ENCODE measurements around the gene RAPGEF3.

Gene RAPGEF3

DNA sequence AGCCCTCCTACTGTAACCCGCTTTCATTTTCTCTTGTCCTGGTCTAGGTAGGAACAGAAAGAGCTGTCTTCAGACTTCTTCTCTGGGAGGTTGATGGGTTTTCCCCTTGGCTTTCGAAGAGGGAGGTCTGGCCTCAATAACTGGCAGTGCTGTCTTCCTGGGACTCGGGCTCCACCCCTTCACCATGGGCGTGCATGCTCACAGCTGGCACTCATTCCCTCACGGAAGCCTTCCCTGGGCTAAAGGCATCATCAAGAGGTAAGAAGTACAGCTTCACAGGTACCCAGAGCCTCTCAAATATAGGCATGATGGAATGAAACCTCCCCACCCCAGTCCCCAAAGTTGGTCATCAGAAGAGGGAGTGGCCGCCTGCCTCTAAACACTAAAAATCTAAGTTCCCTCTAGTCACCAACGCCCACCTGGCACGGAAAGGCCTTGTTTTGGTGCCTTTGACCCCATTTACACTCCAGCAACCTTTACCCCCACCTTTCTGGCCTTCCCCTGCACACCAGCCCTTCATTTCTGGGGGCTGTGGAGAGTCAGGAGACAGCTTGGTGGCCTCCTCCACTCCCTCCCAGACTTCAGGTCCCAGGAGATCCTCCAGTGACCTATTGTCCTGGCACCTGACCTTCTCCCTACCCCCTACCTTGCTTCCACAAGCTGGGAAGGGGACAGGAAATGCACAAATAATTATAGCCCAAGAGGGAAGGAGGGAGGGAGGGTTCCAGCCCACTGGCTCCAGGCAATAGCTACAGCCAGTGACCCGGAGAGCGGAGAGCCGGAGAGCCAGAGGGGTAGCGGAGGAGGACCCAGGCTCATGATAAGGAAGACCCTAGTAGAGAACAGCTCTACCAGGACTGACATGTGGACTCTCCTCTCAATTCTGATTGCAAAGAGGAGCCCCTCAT is 2.8 kb downstream of the RAPGEF3 start:
- no peak for DNase-seq

DNA sequence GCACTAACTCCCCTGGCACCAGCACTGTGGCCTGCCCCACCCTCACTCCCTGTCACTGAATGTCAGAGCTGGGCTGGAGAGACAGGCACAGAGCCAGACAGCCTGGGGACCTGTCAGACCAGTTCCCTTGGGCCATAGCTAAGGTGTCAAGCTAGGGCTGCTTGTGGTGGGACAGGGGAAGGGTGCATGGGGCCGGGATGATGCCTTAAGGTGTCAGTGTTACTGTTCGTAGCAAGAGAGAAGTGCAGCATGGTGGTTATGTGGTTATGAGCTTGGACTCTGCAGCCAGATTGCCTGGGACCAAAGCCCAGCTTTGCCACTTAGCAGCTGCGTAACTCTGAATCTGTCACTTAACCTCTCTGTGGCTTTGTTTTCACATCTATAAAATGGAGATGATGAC is 3.8 kb downstream of the RAPGEF3 start:
- no peak for DNase-seq

DNA sequence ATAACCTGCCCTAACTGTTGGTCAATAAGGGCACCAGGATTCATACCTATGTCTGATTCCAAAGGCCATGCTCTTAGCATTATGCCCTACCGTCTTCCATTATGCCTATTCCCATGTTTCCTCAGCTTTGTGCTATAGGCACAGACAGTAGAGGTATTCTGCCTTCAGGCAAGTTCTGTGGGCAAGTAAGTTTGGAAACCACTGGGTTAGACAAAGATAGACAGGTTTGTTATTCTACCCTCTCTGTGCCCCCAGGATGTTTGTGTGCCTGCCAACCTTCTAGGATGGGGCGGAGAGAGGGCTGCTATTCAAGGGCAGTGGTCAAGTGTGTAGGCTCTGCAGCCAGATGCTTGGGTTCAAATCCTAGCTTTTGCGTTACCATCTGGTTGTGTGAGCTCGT is 4.6 kb downstream of the RAPGEF3 start:
- no peak for DNase-seq

DNA sequence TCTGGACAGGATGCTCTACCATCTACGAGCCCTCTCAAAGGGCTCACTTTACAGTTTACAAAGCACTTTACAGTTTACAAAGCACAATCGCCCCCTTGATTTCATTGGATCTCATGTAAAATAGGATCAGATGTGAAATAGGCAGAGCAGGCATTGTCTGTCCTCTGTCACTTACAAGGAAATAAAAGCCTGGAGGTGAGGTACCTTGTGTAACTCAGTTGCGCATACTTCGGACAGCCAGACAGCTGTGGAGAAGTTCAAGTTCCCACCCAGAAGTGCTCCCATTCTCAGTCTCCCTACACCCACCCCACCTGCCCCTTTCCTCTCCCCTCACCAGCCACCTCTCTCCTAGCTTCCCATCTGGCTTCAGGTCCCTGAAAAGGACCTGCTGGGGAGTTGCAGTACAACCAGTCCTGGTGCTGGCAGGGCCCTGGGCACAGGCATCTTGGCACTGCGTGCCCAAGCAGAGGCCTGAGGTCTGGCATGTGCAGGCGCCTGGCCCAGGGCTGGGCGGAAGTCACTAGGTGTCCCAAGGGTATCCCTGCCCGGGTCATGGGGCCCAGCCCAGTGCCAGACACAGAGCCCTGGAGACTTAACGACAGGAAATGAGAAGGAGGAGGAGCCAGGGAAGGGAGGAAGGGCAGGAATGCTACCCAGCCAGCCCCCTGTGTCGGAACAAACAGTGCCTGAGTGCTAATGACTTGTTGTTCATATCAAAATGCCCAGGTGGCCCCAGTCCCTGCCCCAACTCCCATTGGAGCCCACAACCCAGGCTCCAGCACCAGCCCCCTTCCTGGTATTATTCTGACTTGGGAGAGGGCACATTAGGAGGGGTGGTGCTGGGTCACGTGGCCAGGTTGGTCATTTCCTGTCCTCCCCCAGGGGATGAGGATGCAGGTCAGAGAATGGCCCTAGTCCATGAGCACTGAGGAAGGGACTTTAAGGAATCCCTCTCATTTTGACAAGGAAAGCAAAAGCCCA is 5.4 kb downstream of the RAPGEF3 start:
- DNase-seq = no peak

DNA sequence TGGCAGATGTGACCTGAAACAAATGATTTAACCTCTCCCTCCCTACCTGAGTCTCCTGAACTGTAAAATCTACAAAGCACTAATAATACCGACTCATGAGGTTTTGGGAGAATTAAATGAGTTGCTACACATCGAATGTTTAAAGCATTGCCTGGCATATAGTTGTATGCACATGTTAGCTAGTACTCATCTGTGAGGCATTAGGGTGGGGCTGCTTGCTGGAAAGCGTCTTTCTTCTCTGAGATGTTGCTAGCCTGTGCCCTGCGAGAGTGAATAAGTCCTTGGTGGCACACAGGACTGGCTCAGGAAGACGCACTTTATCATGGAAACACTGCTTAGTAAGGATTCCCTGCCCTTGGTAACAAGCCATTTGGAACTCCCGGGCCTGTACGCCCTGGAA is 6.1 kb downstream of the RAPGEF3 start:
- no peak for DNase-seq

DNA sequence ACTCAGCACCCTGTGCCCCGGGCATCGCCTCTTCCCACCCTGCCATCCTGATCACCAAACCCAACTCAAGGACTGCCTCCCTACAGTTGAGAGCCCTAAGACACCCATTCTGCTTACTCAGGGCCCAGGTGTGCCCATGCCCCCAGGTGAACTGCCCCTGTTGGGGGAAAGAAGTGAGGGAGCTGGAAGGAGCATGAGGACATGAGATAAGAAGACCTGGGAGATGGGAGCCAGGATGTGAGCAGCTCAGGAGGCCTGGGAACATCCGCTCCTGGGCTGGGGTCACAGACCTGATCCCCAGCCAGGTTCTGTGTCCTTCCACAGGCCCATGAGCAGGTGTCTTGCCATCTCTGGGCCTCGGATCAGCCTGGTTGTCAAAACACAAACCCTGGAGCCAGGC is 6.6 kb downstream of the RAPGEF3 start:
- no peak for DNase-seq

DNA sequence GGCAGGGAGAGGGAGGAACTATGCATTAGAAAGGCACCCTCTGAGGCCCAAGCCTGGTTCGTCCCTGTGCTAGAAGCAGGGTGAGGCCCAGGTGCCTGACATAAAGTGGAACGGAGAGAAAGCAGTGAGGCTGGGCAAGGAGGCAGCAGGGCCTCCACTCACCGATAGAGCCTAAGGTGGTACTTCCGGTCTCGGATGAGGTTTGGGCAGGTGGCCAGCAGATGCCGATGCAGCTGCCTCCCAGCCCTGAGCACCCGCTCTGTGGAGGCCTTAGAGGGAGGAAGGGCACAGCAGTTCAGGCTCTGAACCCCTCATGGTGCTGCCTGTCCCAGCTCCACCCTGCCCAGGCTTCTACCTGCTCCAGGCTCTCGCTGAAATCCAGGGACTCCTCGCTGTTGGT is 7.1 kb downstream of the RAPGEF3 start:
- DNase-seq = no peak

DNA sequence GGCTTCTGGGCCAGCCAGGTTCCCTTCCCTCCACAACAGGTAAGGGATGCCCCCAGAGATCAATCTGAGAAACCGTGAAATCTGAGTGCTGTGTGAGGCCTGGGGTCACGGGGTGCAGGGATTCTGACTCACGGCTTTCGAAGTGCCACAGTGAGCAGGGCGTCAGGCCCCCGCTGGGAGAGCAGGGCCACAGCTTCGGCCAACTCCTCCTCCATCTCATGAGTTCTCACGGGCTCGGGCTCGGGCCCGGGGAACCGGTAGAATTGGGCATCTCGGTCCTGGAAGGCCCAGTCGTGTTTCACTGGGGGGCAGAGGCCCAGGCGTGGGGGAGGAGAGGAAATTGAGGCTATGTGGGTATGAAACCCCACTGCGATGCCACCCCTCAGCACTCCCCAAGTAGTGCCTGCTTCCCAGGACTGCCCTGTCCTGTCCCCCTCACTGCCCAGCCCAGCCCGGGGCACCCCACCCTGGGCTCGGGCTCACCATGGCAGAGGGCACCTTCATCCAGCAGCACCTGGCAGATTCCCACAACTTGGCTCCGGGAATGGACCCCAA is 7.7 kb downstream of the RAPGEF3 start:
- no peak for DNase-seq

DNA sequence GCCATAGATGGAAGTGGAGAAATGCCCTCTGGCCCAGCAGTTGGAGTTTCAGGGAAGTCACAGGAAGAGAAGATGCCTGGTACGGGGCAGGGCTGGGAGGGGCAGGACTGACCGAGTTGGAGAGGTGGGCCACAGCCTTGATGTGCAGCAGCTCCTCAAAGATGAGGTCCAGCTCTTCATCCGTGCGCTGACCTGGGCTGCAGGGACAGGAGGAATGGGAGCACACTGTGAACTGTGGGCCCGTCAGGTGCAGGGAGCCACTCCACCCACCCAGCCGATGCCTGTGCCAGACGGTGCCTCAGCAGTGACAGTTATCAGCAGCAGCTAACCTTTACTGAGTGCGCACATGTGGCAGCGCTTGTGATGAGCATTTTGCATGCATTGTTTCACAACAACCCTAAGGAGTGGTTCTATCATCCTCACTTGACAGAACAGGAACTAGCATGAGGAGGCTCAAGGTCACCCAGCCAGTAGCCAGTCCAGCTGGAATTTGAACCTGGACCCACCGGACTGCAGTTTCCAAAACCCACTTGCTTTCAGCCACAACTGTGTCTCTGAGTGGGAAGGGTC is 8.4 kb downstream of the RAPGEF3 start:
- no peak for DNase-seq

DNA sequence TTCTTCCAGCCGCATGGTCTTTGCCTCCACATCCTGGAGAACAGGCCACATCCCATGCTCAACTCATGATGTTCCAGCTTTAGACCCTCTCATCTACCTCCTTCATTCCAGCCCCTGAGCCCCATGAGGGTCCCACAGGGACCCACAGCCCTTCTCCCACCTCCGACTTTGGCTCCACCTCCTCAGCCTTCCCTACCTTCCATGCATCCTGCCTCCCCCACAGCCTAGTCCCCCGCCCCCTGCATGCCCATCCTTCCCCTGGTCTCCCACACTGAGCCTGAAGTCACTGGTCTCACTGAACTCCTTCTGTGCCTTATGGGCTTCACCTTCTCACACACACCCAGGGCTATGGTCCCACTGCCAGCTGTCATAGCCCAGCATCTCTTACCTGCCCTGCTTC is 9.8 kb downstream of the RAPGEF3 start:
- DNase-seq = no peak

DNA sequence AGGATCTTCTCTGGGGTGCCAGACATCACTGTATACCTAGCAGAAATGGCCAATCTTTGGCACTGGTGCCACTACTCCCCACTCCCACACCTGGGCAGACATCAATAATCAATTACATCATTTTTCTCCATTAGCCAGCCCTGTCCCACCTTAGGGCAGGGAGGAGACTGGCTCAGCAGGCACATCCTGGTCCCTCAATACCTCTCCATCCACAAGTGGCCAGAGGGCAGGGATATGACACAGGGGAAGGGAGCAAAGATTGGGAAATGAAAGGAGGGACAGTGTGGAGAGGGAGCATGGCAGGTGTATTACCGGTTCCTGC is 10.2 kb downstream of the RAPGEF3 start:
- DNase-seq = no peak

DNA sequence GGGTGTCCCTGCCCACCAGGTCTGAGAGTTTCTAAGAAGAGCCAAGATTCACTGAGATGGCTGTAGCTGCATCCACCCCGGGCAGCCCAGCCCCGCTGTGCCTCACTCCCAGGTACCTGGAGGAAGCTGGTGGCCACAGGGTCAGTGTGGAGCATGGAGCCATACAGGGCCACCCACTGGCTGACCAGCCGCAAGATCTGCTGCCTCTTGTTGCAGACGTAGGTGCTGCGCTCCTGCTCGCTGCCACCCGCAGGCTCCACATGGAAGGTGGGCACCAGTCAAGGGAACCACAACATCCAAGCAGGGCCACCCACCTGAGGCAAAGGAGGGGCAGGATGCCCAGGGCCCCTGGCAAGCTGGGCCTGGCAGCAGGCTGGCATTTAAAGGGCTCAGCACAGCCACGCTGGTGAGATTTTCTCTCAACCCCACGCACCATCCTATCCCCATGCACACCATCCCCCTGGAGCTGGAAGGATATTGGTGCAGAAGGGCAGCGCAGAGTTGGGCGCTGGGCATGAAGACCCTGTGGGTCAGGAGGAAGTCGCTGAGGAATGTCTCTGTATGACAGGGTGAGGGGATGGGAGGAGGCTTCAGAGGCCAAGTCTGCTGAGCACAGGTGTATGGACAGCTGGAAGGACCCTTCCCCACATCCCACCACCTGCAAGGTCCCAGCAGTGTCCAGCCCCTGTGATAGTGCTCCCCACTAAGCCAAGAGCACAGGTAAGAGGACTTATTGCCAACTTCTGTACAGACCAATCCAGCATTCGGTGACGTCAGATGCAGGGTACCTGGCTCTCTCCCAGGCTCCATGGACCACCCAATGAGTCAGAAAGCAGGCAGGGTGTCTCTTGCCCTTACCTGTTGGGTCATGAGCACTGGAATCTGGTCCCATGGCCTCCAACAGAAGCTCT is 10.8 kb downstream of the RAPGEF3 start:
- no peak for DNase-seq

DNA sequence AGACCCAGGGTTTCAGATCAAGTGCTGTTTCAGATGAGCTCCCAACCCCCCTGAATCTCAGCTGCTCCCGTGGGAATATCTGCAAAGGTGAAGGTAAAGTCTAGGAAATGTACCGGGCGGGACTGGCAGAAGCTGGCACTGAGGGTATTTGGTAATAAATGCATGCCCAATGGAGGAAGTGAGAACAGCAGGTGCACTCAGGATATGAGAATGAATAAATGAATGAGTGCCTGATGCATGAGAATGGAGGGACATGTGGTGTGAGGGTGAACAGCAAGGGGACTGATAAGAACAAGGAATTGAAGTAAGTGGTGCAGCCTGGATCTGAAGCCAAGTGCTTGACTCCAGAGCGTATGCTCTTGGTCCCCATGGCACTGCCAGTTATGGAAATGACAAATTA is 11.6 kb downstream of the RAPGEF3 start:
- no peak for DNase-seq

DNA sequence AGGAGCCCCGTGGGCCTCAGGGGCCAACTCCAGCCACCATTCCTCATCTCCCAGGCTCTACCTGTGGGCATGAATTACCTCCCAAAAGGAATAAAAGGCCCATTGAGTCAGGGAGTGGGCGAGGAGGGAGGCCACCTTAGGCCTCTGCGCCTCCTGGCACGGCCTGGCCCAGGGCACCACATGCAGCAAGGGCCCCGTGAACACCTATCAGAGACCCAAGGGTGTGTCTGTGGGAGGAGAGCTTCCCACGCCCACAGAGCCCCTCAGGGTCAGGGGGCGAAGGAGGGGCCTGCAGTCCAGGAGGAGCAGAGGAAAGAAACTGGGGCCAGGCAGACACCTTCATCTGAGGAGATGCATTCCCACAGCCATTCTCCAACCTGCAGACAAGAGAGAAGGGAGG is 12.2 kb downstream of the RAPGEF3 start:
- no peak for DNase-seq

DNA sequence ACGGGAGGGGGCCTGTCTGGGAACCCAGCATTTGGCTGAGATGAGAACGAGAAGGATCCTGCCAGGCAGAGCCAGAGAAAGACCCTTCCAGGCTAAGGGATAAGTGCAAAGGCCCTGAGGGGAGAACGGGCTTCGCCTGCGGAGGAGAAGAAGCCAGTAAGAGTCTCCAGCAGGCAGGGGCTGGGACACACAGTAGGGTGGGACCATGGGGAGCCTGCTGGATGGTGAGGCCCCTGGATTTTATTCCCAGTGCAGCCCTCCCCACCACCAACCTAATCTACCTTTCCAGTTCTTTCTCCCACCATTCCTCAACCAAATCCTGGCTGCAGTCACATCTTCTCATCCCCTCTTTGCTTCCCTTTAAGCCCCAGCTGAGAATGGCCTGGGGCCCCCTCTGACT is 12.6 kb downstream of the RAPGEF3 start:
- no peak for DNase-seq

DNA sequence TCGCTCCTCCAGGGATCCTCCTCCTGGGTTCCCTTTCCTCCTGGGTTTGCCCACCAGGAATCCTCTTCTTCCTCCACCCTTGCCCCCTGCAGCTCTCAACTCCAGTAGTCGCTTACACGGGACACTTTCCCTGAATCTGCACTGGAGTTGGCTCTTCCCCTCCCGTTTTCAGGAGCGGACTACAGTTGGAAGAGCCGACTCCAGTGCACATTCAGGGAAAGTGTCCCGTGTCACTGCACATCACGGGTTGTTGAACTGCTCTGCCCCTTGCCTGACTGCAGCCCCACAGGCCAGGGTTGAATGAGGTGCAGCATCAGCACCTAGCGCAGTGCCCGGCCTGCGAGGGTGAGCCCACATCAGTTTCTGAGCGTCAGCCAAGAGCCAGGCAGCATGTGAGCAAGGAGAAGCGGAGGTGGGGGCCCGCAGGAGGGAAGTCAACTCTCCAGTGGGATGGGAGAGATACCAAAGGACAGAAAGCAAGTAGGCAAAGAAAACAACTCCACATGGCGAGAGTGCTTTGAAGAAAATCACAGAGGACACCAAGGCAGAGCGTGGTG is 13.1 kb downstream of the RAPGEF3 start:
- no peak for DNase-seq

DNA sequence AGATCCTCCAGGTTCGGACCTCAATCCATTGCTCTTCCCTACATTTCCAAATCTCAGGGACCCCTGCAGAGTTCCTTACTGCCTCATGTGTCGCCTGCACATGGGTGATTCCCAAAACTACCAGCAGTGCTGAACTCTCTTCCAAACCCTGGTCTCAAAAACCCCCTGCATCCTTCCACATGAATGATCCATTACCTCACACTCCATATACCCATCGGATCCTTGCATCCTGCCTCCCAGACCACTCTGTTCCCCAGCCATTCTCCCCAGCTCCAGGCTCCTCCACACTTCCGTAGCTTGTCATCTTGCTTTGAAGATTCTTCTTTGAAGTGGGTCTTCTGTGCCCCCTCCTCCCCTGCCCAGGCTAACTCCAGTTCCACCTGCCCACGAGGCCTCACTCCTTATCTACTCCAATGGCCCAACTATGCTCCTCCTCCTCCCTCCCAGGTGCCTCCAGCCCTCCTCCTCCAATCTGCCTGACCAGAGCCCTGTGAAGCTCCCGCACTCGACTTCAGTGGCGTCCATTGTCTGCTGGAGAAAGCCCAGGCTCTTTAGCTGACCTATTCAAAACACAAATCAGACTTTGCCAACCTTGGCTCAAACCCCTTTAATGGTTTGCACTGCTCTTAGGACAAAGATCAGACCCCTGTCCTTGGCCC is 13.8 kb downstream of the RAPGEF3 start:
- no peak for DNase-seq

DNA sequence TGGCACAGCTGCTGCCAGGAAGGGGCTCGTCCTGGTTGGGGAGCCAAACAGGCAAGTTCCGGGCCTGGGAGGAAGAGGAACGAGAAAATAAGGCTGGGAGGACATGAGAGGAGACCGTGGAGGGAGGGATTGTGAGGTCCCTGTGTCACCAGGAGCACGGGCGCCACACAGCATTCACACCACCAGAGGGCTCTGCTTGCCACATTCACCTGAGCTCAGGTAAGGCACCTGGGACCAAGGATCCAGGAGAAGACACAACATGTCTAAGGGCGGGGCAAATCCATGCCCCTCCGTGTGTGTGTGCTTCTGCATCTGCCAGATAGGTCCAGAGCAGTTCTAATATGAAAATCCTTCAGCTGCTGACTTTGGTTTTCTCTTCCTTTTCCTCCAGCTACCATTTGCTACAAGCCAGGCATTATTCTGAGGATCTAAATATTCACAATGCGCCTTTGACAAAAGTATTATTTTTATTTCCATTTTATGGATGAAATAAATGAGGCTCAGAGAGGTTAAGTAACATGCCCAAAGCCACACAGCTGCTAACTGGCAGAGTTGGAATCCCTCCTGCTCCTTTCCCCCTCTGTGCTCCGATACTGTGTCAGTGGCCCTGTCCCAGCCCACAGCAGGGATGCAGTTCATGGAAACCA is 14.6 kb downstream of the RAPGEF3 start:
- DNase-seq = peak; percentile 58 to 62

DNA sequence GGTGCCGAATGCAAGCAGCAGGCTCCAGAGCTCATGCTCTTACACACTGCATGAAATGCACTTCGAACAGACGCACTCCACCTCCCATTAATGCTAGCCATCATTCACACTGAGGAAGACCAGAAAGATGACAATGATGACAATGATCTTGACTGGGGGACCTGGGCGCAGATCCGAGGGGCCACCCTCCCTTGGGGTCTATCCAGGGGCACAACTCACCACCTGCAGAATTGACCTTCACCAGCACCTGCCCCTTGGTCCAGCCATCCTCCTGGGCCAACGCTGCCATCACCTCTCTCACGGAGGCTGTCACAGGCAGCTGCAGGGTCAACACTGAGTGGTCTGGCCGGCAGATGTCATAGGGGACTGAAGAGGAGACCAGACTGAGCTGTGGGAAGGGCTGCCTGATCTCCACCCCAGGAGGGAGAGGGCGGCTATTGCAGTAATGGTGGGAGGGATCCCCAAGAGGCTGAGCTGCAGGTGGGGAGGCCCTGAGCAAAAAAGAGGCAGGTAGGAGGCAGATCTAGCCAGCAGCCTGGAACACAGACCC is 15.3 kb downstream of the RAPGEF3 start:
- DNase-seq = no peak

DNA sequence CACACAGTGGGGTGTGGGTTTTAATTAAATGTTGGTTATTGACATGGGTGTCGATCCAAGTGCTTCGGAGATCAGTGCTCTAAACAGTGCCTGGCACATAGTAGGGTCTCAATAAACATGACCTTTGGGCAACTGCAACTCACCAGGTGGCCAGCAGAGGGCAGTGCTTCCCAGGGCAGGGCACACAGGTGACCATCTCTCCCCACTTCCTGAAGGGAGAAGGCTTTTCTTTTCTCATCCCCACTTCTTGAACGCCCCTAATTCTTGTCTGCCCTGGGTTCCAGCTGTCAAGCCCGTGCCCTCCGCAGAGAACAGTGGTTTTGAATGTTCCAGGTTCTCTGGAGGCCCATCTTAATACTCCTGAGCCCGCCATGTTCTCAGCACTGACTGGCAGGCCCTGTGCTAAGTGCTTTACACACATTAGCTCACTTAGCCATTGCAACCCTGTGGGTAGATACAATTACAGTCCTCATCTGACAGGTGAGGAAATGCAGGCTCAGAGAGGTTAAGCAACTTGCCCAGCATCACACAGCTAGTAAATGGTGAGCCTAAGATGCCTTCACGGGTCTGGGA is 16.3 kb downstream of the RAPGEF3 start:
- DNase-seq = peak; percentile 61 to 73
